Activated T-helper 1 cell treated with Interleukin-2 at 50 U/mL for 16 hours (primary cell): ENCODE measurements around the gene SORT1.

ENCODE experiments used
- DNase-seq: peaks from one replicate; pipeline ENCODE4 v3.0.0-alpha.2; 2020; ENCODE audit warnings: low read depth

SORT1 gene

GRCh38 chr1:109274533-109275476 lies 122.9 kb downstream of the SORT1 start:
- no peak for DNase-seq

- DNase-seq, result no peak
Observed at GRCh38 chr1:109273570-109274288, 124.0 kb downstream of the SORT1 start.

- no peak for DNase-seq
Observed at GRCh38 chr1:109272831-109273547, 124.7 kb downstream of the SORT1 start.

- no peak for DNase-seq
Observed at GRCh38 chr1:109272021-109272799, 125.5 kb downstream of the SORT1 start.

- no peak for DNase-seq
Observed at GRCh38 chr1:109271458-109271857, 126.3 kb downstream of the SORT1 start.

- no peak for DNase-seq
Observed at GRCh38 chr1:109270623-109271317, 126.9 kb downstream of the SORT1 start.

- DNase-seq, result no peak
Observed at GRCh38 chr1:109269981-109270622, 127.6 kb downstream of the SORT1 start.

GRCh38 chr1:109269212-109269980 lies 128.3 kb downstream of the SORT1 start:
- no peak for DNase-seq

- no peak for DNase-seq
Observed at GRCh38 chr1:109268431-109269211, 129.1 kb downstream of the SORT1 start.

- DNase-seq, result no peak
Observed at GRCh38 chr1:109267743-109268300, 129.9 kb downstream of the SORT1 start.

- no peak for DNase-seq
Observed at GRCh38 chr1:109266965-109267364, 130.8 kb downstream of the SORT1 start.

GRCh38 chr1:109265741-109266330 lies 131.9 kb downstream of the SORT1 start:
- DNase-seq, result no peak

- no peak for DNase-seq
Observed at GRCh38 chr1:109265016-109265415, 132.7 kb downstream of the SORT1 start.

- no peak for DNase-seq
Observed at GRCh38 chr1:109264379-109264755, 133.4 kb downstream of the SORT1 start.

GRCh38 chr1:109263597-109264378 lies 133.9 kb downstream of the SORT1 start:
- peak; percentile 54 for DNase-seq

GRCh38 chr1:109263234-109263596 lies 134.5 kb downstream of the SORT1 start:
- no peak for DNase-seq

- DNase-seq, result no peak
Observed at GRCh38 chr1:109262231-109263055, 135.3 kb downstream of the SORT1 start.
